G401.6 (cell line): ENCODE data around the gene ZNF213.
"Not testable (repeated sequence)": the region's sequence is repeated elsewhere in the genome, so short reads cannot be mapped to it uniquely, and the experiment has no call there.

Experiments used
- FAIRE-seq: peaks from 2 replicates; lab custom pipeline; 2012; peaks lifted over from hg19 to GRCh38; lab: Jason Lieb, UNC

Gene ZNF213

DNA sequence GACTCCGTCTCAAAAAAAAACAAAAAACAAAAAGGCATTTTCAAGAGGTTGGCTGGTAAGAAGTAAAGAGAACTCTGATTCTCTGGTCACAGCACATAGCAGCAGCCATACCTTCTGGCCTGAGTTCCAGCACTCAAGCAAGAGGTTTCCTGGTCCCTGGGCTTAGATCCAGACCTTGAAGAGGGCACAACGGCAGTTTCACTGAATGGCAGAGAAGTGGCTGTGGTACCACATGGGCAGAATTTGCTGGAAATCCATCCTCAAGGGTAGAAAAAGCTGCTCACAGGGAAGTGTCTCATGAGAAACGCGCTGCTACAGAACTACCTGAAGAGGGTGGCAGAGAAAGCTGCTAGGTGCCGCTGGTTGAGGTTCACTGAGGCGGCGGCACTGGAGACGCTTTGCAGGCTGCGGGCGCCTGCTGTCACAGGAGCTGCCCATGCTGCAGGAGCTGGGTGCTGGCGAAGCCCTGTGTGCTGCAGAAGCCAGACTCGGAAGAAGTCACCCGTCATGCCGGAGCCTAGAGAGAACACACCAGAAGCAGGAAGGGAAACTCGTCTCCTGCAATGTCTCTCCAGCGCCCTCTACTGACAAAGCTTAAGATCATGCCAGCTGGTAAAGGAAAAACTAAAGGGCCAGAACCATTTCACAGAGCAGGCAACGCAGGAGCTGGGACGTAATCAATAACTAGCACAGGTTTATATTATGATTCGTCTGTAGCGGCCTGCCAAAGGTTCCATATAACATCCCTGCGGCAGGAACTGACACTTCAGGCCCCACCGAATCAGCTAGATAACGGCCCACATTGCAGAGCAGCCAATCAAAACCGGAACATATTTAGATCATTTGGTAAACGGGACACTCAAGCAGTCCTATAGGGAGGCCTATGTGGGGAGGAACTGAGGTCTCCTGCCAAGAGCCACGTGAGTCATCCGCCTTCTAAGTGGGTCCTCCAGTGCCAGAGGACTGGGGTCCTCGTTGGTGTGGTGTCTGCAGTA is 5.4 kb upstream of the ZNF213 start:
- FAIRE-seq = peak; percentile 37

DNA sequence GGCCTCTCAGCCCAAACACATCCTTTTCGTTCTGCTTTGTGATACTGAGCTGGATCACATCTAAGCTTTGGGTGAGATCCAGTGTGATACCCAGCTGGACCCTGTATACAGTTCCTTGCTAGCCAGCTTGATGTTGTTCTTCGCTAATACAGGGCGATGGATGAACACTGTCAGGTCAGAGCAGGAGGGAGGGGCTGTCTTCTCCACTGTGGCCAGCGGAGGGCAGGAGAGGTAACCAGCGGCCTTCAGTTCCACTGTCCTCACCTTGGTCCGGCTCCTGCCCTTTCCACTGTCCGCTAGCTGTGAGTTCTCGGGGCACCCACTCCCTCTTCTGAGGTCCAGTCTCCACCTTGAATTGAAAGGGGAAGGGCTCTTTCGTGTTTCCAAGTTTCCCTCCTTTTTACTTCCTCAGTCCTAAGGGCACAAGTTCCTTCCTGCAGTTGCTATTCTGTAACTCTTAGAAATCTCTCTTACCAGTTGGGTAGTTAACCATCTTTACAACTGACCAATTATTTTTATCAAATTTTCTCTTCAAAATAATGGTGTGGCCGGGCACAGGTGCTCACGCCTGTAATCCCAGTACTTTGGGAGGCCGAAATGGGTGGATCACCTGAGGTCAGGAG is 3.0 kb upstream of the ZNF213 start:
- FAIRE-seq = no peak

DNA sequence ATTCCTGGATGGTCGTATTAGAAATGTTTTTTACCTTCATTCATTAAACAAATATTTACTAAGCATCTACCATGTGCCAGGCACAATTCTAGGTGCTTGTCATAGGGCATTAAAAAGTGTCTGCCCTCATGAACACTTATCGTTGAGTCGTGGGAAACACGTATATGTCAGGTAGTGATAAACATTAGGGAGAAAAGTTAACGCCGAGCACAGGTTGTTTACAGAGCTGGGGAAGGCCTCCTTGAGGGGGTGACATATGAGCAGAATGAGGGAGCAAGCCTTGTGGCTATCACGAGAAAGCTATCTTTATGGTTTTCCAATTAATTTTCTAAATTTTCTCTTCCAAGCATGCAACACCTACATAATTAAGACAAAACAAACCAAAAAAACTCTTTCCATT is 985 bp upstream of the ZNF213 start:
- FAIRE-seq = no peak

DNA sequence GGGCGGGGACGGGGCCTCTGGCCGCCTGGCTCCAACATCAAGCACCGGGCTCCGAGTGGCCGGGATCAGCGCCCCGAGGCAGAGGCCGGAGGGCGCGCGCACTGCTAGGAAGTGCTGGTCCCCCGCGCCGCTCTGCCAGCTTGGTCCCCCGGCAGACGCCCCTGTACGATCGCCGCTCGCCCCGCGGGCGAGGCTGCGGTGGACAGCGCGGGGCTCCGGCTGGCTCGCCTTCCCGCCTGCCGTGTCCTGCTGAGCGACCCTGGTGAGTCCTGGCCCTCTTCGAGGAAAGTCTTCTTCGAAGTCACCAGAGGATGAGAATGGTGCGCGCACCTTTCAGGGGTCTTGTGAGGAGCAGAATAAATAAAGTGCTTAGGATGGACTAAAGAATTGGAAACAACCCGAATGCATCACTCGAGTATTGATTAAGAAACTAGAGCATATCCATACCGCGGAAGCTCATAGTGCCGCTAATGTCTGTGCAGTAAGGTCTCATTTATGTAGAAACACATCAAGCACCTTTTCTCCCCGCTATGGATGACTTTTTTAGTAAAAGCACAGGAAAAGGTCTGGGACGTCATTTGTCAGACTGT is 392 bp downstream of the ZNF213 start:
- FAIRE-seq = no peak

DNA sequence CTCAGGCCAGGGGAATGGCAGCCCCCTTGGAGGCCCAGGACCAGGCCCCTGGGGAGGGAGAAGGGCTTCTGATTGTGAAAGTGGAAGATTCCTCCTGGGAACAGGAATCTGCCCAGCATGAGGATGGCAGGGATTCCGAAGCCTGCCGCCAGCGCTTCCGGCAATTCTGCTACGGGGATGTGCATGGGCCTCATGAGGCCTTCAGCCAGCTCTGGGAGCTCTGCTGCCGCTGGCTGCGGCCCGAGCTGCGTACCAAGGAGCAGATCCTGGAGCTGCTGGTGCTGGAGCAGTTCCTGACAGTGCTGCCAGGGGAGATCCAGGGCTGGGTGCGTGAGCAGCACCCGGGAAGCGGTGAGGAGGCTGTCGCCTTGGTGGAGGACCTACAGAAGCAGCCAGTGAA is 2.4 kb downstream of the ZNF213 start:
- no peak for FAIRE-seq

DNA sequence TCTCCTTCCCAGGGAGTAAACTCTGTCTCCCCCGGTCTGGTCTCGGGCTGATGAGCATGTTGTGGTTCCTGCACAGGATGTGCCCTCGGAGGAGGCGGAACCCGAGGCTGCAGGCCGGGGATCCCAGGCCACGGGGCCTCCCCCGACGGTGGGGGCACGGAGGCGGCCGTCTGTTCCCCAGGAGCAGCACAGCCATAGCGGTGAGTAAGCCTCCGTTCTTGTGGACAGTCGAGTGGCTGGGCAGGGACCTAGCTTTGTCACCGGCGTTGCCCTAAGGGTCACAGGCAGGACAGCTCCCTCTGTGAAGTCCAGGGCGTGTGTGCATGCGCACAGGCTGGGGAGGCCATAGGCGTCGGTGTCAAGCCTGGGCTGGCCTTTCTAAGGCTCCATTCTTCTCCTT is 3.5 kb downstream of the ZNF213 start:
- no peak for FAIRE-seq

DNA sequence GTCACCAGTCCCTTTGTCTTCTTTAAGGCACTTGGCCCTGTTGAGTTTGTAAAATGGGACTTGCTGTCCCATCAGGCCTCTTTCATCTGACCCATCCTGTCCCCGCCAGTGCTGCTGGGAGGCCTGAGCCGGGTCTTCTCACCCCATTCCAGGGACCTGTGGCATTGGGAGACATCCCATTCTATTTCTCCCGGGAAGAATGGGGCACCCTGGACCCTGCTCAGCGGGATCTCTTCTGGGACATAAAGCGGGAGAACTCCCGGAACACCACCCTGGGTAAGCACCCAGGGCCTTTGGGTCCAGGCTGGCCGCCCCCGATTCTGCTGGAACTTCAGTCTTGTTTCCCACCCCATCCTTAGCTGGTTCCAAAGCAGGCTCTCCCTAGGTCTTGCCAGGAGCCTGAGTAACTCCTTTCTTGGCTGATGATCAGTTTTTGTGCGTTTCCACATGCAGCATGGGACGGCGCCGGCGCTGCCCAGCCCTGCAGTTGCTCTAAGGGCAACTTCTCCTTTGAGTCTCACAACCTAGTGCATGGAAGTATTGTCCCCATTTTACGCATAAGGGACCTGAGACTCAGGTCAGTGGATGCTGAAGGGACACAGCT is 4.1 kb downstream of the ZNF213 start:
- no peak for FAIRE-seq

DNA sequence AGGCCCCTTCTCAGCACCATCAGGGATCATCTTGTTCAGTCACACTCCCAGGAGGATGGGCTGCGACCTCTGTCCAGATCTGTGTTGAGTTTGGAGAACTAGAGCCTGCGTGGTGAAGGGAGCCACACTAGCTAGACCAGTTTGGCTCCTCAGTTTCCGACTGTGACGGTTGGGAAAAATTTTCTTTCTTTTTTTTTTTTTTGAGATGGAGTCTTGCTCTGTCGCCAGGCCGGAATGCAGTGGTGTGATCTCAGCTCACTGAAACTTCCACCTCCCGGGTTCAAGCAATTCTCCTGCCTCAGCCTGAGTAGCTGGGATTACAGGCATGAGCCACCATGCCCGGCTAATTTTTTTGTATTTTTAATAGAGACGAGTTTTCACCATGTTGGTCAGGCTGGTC is 4.7 kb downstream of the ZNF213 start:
- not testable (repeated sequence) for FAIRE-seq

DNA sequence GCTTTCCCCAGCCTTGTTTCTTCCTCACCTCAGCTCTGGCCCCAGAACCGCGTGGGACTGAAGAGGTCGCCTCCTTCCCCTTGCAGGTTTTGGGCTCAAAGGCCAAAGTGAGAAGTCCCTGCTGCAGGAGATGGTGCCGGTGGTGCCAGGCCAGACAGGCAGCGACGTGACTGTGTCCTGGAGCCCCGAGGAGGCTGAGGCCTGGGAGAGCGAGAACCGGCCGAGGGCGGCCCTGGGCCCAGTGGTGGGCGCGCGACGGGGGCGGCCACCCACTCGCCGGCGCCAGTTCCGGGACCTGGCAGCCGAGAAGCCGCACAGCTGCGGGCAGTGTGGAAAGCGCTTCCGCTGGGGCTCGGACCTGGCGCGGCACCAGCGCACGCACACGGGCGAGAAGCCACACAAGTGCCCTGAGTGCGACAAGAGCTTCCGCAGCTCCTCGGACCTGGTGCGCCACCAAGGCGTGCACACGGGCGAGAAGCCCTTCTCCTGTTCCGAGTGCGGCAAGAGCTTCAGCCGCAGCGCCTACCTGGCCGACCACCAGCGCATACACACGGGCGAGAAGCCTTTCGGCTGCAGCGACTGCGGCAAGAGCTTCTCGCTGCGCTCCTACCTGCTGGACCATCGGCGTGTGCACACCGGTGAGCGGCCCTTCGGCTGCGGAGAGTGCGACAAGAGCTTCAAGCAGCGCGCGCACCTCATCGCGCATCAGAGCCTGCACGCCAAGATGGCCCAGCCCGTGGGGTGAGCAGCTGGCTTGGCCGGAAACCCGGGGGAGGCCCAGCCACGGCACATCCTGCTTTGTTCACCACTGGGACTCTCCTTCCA is 6.0 kb downstream of the ZNF213 start:
- no peak for FAIRE-seq

DNA sequence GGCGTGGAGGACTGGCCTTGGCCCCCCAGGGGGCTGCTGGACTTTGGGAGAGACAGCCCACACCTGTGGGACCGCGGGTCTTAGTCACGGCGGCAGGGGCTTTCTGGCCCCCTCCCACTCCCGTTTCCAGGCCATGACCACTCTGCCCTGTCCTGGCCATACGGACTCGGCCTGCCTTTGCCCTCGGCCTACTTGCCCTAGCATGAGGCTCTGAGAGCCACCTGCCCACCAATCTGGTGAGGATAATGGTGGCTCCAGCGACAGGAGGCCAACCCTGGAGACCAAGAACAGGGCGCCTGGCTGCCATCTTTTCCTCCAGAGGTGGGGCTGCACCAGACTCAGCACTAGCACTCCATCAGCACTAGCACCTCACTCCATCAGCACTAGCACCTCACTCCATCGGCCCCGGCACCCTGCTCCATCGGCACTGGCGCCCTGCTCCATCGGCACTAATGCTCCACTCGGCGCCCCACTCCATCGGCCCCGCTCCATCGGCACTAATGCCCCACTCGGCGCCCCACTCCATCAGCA is 7.0 kb downstream of the ZNF213 start:
- no peak for FAIRE-seq

DNA sequence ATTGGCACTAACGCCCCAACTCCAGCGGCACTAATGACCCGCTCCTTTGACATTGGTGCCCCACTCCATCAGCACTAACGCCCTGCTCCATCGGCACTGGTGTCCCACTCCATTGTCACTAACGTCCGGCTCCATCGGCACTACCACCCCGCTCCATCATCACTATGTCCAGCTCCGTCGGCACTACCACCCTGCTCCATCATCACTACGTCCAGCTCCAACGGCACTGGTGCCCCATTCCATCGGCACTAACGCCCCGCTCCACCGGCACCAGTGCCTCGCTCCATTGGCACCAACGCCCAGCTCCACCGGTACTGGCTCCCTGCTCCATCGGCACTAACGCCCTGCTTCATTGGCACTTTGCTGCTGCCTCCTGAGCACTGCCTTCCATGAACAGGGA is 7.5 kb downstream of the ZNF213 start:
- FAIRE-seq = no peak

DNA sequence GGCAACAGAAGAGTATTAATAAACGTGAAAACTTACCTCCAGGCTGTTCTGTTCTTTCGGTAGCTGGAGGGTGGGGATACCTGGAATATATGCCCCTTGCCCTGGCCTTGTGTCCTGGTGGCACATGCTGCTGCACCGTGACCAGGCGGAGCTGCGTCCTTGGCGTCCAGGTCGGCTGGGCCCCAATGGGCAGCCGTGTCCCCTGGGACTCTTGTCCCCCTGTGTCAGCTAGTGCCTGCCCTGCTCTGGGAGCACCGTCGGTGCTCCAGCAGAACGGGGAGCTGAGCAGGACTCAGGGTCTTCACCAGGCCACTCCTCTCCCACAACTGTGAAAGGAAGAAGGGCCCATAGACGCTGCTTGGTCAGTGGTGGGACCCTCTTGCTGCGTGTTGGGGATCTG is 7.9 kb downstream of the ZNF213 start:
- FAIRE-seq = no peak

DNA sequence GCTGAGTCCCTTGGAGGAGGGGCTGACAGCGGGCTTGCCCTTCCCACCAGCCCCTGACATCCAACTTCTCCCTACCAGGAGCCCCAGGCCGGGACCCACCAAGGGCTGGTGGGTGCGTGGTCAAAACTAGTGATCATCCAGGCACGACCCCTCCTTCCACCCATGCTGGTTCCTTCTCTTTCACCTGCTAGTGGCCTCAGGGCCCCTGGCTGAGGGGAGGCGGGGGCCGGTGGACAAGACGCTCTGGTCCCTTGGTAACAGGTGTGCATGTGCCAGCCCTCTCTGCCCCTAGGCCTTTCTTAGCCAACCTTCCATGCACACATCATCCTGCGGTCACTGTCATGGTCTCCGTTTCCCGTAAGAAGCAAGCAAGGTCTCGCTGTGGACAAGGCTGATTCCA is 8.4 kb downstream of the ZNF213 start:
- FAIRE-seq = no peak

DNA sequence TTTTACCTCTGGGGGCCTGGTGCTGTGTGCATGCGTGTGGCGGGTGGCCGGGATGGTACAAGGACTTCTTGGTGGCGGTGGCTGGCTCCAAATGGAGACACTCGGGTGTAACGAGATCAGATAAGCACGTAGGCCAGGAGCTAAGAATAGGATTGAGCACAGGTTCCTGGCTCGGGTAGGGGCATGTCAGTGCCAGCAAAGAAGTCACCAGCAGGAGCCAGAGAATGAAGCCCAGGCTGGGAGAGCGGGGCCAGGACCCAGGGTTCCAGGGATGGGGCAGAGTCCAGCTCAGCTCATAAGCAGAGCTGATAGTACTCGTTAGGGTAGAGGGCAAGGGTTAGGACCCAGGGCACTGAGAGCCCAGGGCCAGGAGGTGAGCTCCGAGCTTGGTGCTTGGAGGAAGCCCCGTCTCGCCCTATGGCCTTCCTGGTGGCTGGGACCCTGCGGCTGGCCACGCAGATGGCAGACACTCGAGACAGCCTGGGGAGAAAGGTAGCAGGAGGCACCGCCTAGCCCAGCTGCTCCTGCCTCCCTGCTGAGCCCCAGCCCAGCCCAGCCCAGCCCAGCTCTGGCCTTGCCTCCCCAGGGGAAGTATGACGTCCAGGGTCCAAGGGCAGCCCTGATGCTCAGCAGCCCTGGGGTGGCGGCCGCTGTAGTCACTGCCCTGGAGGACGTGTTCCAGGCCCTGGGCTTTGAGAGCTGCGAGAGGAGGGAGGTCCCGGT is 8.9 kb downstream of the ZNF213 start:
- FAIRE-seq = no peak

DNA sequence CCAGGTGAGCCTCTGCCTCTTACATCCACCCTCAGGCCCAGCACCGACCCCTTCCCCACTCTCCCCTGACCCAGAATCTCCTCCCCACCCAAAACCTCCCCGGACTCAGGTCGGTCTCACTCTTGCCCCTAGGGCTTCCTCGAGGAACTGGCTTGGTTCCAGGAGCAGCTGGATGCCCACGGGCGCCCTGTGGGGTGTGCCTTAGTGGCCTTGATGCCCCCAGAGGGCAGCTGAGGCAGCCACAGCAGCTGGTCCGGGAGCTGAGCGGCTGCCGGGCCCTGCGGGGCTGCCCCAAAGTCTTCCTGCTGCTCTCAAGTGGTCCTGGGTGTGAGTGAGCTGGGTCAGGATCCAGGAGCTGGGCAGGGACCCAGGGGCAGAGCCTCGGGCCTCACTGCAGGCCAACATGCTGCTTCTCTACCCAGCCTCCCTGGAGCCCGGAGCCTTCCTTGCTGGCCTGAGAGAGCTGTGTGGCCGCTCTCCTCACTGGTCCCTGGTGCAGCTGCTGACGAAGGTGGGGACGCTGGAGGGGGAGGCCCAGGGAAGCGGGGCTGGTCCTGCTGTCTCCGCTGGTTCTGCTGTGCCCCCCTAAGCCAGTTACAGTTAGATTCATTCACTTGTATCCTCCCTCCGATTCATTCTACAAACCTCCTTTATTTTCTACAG is 9.6 kb downstream of the ZNF213 start:
- no peak for FAIRE-seq

DNA sequence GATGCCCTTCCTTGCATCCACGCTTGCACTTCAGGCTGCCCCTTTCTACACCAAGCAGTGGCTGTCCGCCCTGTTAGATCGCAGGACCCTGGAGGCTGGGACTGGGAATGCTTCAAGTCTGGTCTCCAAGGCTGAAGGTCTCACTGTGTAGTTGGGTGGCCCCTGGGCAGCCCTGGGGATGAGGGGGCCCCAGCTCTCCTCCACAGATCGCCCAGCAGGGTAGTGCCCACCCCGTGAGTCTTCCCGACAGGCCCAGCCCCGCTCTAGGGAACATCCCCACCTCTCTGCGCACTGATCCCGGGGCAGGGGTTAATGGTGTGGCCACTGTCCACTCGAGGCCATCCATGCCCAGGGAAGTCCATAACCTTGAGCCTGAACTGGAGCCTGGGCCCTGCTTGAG is 10.3 kb downstream of the ZNF213 start:
- no peak for FAIRE-seq

DNA sequence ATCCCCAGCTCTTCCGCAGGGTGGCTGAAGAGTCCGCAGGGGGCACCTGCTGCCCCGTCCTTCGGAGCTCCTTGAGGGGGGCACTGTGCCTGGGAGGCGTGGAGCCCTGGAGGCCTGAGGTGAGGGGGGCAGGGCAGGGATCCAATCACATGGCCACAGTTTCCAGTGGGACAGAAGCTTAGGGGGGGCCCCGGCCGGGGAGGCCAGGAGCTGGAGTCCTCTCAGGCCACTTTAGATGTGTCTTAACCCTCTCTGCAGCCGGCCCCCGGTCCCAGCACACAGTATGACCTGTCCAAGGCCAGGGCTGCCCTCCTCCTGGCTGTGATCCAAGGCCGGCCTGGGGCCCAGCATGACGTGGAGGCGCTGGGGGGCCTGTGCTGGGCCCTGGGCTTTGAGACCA is 10.8 kb downstream of the ZNF213 start:
- FAIRE-seq = no peak

DNA sequence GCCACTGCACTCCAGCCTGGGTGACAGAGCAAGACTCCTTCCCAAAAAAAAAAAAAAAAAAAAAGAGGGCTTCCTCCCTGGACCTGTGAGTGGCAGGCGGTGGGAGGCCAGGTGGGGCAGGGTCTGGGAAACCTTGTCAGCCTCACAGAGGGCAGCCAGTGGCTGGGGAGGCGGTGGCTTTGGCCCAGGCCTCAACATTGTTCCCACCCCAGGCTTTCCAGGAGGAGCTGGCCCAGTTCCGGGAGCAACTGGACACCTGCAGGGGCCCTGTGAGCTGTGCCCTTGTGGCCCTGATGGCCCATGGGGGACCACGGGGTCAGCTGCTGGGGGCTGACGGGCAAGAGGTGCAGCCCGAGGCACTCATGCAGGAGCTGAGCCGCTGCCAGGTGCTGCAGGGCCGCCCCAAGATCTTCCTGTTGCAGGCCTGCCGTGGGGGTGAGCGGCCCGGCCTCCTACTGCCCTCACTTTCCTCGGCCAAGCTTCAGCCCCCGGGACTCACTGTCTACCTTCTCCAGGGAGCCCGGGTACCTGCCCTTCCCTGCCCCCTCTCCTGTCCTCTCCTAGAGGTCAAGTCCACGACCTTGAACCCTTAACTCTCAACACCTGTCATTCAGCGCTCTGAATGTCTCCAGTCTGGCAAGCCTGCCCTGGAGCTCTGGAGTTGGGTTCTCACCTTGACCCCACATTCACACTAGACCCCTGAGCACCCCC is 12.4 kb downstream of the ZNF213 start:
- FAIRE-seq = no peak

DNA sequence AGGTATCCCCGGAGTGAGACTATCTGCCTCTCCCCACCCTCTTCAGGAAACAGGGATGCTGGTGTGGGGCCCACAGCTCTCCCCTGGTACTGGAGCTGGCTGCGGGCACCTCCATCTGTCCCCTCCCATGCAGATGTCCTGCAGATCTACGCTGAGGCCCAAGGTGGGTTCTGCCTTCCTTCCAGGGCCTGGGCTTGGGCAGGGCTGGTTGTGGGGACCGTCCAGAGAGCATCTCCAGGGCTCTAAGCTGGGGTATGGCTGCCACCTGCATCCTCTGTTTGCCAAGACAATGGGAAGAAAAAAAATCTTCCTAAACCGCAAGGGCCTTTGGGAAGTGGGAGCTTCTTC is 12.9 kb downstream of the ZNF213 start:
- no peak for FAIRE-seq
